Measurements from ENCODE around the gene TMEM72. TPM values are rescaled to one million over a fixed set of nuclear protein-coding genes. Genes with fewer than 3 reads are reported as not detected.

Gene TMEM72
- total and polyA plus RNA-seq, 2 of the 13 experiments (the other 11 are each of a cell fraction or from before 2014, with no cell fraction given): 0.04 TPM; not detected in 1

- no peak for DNase-seq (ENCODE audit: low spot score)
- Histone ChIP-seq H3K4me2 (ENCODE audit: low read depth, low read length) (peak overlapping the region; percentile 90), H3K27me3 (ENCODE audit: control insufficient read depth in 1 of 2, insufficient read depth in 2 of 2, low read length in 2 of 2) (no peaks in the 10 kb centered on the region; a peak in 1 of 5 replicates), H4K20me1 (ENCODE audit: insufficient read depth, low read length) (peaks cover 40% of the 10 kb centered on the region), H3K4me3 (replicated peaks in 1 of 3; ENCODE audit: insufficient read depth in 1 of 3, low read depth in 2 of 3, low read length in 3 of 3) (peak overlapping the region; percentile 64 to 89 (median 78)), H3K27ac (ENCODE audit: extremely low read length, insufficient read depth, low read length) (peak overlapping the region; percentile 97), H3K9ac (ENCODE audit: insufficient read depth, low read depth, low read length) (peak overlapping the region; percentile 95), H3K79me2 (ENCODE audit: insufficient read depth, low read length) (peaks cover 30% of the 10 kb centered on the region), H3K36me3 (replicated peaks in 1 of 2; ENCODE audit: control insufficient read depth in 1 of 2, insufficient read depth in 2 of 2, low read length in 2 of 2) (peaks cover 10 to 30% of the 10 kb centered on the region in 2 experiments; a peak in 4 of 5 replicates), H3K9me3 (ENCODE audit: low read length) (no peaks in the 10 kb centered on the region), H2AFZ (ENCODE audit: low read length) (no peak overlapping the region), H3K4me1 (ENCODE audit: insufficient read depth, low read length) (peaks cover 64% of the 10 kb centered on the region)
- 78% methylated on average over 2 of the region's 9 CpGs for WGBS (ENCODE audit: low lambda C conversion rate)
- no peak; the same call in 2 of the 3 replicates for ATAC-seq
- no peak for FAIRE-seq
- BruUV-seq (replicated peaks): no TSS peak
- intact Hi-C loops (cut with micrococcal nuclease; ENCODE audit: unreplicated experiment) (no loop called here), in situ Hi-C loops (cut with HindIII; ENCODE audit: extremely low pct_ligation_motif_present, low pct_unique_long_range_greater_than_20kb) (loop anchor here (5.0 kb wide), 1 partner anchor 44 kb away; no protein-coding TSS in a partner anchor)
- POLR2A ChIA-PET: interaction anchor here (1.0 to 12.6 kb wide), 12 partner anchors 14 to 65 kb away, joined by 4 to 863 read pairs (median 16); partner anchors contain the start of genes RASSF4, TMEM72 and ZNF22
- CTCF ChIA-PET (ENCODE audit: low intra/inter-chr PET ratio, low total read pairs): interaction anchor here (3.8 kb wide), 1 partner anchor 44 kb away, joined by 64 read pairs; no protein-coding TSS in a partner anchor
- TF ChIP-seq CBX1 (IDR thresholded peaks at IDR 0.05; ENCODE audit: low read depth) (no peak), ZSCAN21 (CRISPR knock-in tag; IDR thresholded peaks at IDR 0.05; ENCODE audit: borderline replicate concordance) (peak; percentile 95), GATAD1 (CRISPR knock-in tag; IDR thresholded peaks at IDR 0.05) (0 out of 2 replicates have a peak, but pooled peaks have one; percentile 0), ZFYVE20 (CRISPR knock-in tag; IDR thresholded peaks at IDR 0.05; ENCODE audit: borderline replicate concordance, low read depth) (peak; percentile 62; the same call in 1 of the 2 replicates), ZFP41 (CRISPR knock-in tag; IDR thresholded peaks at IDR 0.05; ENCODE audit: borderline replicate concordance) (0 out of 2 replicates have a peak, but pooled peaks have one; percentile 51), ZBTB2 (CRISPR knock-in tag; IDR thresholded peaks at IDR 0.05; ENCODE audit: low read depth) (peak; percentile 76), HNRNPL (IDR thresholded peaks at IDR 0.05; ENCODE audit: low read depth, low read length) (0 out of 2 replicates have a peak, but pooled peaks have one; percentile 50), SKIL (CRISPR knock-in tag; IDR thresholded peaks at IDR 0.05; ENCODE audit: borderline replicate concordance) (peak; percentile 43; the same call in 1 of the 2 replicates), TBX2 (CRISPR knock-in tag; IDR thresholded peaks at IDR 0.05; ENCODE audit: borderline replicate concordance) (peak; percentile 43; the same call in 1 of the 2 replicates), ZBTB43 (CRISPR knock-in tag; conservative IDR thresholded peaks at IDR 0.05) (peak; percentile 23), ZNF580 (CRISPR knock-in tag; IDR thresholded peaks at IDR 0.05; ENCODE audit: borderline replicate concordance, low read depth) (peak; percentile 52; the same call in 1 of the 2 replicates), MED1 (CRISPR knock-in tag; IDR thresholded peaks at IDR 0.05) (peak; percentile 77), ETS1 (CRISPR knock-in tag; IDR thresholded peaks at IDR 0.05) (peak; percentile 85; the same call in 1 of the 2 replicates), SMARCE1 (IDR thresholded peaks at IDR 0.05; ENCODE audit: borderline replicate concordance) (no peak), ZNF672 (CRISPR knock-in tag; IDR thresholded peaks at IDR 0.05) (no peak; the same call in 1 of the 2 replicates), ZNF446 (CRISPR knock-in tag; IDR thresholded peaks at IDR 0.05) (peak; percentile 18; the same call in 1 of the 2 replicates)
Observed at GRCh38 chr10:44976352-44977198, 65.4 kb downstream of the TMEM72 start.
